ENCODE measurements around the gene ARPP21.
A peak's percentile ranks its signal among the peaks of the same experiment; 100 is the strongest.
"Not testable (repeated sequence)": the region's sequence is repeated elsewhere in the genome, so short reads cannot be mapped to it uniquely, and the experiment has no call there.

Gene ARPP21

DNA sequence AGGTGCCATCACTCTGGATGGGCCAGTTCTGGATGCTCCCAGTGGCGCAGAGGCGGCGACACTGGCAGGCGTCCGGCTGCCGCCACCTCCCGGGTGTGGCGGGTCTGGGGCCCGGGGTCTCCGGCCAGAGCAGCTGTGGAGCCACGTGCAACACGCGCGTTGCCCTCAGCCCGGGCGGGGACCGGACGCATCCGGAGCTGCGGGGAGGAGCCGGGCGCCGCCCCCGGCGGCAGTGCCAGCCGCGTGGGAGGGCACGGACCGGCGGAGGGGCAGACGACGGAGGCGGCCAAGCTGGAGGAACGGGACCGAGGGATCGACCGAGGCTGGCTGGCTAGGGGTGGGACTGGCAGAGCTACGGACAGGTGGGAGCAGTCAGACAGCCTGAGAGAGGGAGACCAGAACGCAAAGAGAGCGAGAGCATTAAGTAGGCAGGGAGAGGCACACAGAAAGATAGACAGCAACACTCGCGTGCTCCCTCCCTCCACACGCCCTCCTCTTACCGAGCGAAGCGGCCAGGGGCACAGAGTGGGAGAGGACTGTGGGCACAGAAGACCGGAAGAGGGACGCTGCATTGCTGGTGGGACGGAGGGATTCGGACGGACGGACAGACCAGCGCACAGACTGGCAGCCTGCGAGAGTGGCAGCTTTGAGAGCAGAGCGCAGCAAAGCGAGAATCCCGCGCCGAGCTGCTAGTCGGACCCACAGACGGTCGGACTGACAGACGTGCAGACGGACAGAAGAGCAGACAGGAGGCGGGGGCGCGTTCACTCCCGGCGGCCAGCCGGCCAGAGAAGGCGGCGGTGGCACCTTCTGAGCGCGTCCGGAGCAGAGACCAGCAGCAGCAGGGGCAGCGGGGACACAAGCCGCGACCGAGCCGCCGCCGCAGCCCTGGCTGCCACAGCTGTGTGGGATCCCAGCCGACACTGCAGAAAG, at the start of gene ARPP21:
ARPP21 (plus strand) TSS at position 272 of the 933 bp plus-strand sequence. CDS start 42,227 bp downstream, outside the sequence.
- H3K4me3 ChIP-seq (ENCODE audit: low read depth, low read length) = peak within 1 kb of the TSS; percentile 53
- DNase-seq (ENCODE audit: low read depth) = no peak

GRCh38 chr3:35592589-35593295, 46.6 kb upstream of the ARPP21 start:
- DNase-seq (ENCODE audit: low read depth) = no peak
- no peak overlapping the region for H3K4me3 ChIP-seq (ENCODE audit: low read depth, low read length)

DNA sequence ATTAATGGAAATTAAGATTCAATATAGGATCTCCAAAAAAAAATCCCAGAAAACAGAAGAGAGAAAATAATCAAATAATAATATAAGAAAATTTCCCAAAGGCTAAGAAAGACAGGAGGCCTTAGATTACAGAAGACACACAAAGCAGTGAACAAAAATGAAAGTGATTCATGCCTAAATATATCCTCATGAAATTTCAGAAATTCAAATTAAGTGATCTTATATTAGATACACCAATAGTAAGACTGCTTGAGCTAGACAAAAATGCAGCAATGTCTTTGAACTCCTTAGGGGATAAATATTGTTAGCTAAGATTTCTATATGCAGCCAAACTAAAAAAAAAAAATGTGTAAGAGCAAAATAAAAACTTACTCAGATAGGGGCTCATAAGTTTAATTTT, 44.6 kb upstream of the ARPP21 start:
- no peak for DNase-seq (ENCODE audit: low read depth)
- H3K4me3 ChIP-seq (ENCODE audit: low read depth, low read length) = no peak overlapping the region

DNA sequence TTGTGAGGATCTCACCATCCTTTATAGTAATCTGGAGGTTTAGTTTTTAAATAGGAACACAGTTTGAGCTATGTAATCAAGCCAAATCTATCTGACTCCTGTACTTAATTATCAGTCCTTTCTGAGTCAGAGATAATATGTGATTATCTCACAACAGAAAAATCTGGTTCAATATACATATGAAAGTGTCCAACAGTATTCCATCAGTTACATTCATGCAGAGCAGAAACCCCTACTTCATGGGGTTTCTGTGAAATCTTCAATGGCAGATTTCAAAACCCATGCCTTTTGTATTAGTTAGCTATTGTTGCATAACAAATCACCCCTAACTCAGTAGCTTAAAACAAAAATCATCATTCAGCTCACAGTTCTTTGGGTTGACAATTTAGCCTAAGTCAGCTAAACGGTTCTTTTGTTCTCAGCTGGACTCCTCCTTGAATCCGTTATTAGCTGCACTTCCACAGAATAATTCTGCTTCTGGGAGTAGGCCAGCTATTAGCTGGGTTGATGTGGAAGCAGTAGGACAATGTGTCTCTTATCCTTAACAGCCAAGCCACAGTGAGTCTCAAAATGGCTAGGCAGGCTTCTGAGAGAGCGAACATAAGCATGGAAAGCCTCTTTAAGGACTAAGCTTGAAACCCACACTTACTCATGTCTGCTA, 42.9 kb upstream of the ARPP21 start:
- no peak overlapping the region for H3K4me3 ChIP-seq (ENCODE audit: low read depth, low read length)
- no peak for DNase-seq (ENCODE audit: low read depth)

DNA sequence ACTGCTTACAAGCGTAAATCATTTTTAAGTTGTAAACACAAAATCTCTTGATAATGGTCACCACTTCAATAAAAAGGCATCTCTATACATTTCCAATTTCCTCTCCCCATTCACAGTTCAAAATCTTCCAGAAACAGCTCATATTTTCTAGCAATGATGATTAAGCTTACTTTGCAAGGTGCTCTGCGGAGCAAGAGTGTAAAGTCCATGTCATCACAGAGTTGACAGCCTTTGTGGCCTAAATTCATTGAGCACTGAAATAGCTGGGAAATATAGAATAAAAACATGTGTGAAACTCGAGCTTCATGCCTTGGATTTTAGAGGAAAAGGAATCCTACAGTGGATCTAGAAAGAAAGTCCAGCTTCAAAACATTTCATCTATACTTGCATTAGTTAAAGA, 41.8 kb upstream of the ARPP21 start:
- no peak for DNase-seq (ENCODE audit: low read depth)
- H3K4me3 ChIP-seq (ENCODE audit: low read depth, low read length) = no peak overlapping the region

GRCh38 chr3:35598804-35599203, 40.5 kb upstream of the ARPP21 start:
- no peak for DNase-seq (ENCODE audit: low read depth)
- no peak overlapping the region for H3K4me3 ChIP-seq (ENCODE audit: low read depth, low read length)

- no peak for DNase-seq (ENCODE audit: low read depth)
- no peak overlapping the region for H3K4me3 ChIP-seq (ENCODE audit: low read depth, low read length)
These were observed 37.4 kb upstream of the ARPP21 start for GRCh38 chr3:35601959-35602358.

DNA sequence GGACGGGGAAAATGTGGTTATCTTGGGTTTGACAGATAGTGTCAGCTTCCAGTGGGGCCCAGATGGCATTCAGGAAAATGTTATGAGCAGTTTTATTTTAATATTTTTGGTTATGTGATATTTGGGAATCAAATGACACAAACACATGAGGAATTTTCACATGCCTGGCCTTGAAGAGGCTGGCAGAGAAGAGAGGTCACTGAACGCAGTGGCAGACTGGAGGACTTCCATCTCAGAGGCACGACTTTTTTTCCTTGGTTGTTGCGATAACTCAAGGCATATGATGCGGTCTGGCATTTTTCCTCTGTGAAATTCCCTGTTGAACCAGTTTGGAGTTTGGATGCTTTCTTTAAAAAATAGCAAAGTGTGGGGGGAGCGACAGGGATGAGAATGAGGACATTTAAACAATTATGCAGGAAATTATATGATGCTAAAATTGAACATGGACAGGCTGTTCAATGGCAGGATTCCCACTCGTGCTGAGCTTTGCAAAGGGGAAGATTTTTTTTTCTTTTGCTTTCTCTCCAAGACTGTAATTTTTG, 36.9 kb upstream of the ARPP21 start:
- no peak overlapping the region for H3K4me3 ChIP-seq (ENCODE audit: low read depth, low read length)
- DNase-seq (ENCODE audit: low read depth) = no peak

DNA sequence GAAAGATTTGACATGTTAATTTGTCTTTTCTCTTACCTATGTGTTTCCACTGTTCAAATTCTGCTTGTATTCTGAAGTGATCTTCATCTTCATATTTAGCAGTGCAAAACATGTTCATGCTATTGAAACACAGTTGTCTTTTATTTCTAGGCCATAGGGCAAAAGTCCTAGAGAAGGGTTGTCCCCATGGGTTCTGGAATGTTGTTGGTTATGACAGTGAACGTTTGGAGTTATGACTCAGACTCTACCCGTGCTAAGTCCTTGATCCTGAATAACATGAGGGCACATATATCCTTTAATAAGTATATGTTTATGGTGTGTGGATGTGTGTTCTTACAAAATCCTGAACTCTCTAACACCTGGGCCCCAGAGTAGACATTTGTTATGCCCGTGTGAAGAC, 23.0 kb upstream of the ARPP21 start:
- DNase-seq (ENCODE audit: low read depth) = no peak
- no peak overlapping the region for H3K4me3 ChIP-seq (ENCODE audit: low read depth, low read length)

- no peak for DNase-seq (ENCODE audit: low read depth)
- H3K4me3 ChIP-seq (ENCODE audit: low read depth, low read length) = no peak overlapping the region
These were observed 22.0 kb upstream of the ARPP21 start for GRCh38 chr3:35617370-35617769.

GRCh38 chr3:35620238-35620637, 19.1 kb upstream of the ARPP21 start:
- not testable (repeated sequence) for DNase-seq (ENCODE audit: low read depth); H3K4me3 ChIP-seq (ENCODE audit: low read depth, low read length)

DNA sequence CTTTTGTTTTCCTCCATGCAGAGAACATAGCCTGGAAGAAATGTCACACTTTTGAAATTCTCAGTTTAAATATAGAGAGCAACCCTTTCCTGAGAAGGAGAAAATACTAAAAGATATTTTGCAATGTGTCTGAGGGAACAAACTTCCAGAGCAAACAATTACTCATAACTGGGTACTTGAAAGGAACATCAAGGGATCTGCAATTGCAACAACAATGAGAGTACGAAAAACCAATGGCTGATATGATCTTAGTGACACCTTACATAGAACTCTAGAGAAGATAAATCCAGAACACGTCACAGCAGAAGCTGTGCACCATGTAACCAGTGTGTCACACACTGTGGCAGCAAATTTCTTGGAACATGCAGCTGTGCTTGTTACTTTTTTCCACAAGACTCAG, 14.6 kb upstream of the ARPP21 start:
- DNase-seq (ENCODE audit: low read depth) = no peak
- H3K4me3 ChIP-seq (ENCODE audit: low read depth, low read length) = no peak overlapping the region

DNA sequence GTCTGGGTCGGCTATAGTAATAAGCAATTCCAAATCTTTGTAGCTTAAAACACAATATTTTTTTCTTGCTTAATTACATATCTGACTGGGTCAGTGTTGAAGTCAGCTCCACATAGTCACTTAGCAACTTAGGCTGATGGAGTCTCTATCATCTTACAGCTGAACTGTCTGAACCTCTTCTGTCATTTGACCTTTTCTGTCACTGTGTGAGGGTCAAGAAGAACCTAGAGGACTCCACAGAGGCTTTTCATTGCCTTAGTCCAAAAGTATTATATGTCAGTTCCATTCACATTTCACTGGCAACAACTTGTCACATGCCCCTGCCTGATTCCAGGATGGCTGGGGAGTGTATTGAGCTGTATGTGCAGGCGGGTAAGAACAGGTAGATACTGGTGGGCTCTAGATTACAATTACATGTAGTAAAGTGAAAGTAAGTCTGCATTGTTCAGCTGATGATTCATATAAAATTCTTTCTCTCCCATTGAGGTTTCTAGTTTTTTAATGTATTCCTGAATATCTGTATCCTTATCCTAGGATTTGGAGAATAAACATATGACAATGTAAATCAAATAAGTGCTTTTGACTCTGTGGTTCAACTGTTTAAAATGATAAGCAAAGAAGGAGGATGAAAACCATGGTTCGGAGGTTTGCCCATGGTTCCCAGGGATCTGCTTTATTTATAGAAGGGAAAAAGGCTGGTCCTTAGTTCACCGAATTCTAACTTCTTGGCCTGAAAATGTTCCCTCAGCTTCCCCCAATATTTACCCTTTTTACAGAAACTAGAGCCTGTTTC, 5.8 kb upstream of the ARPP21 start:
- no peak overlapping the region for H3K4me3 ChIP-seq (ENCODE audit: low read depth, low read length)
- DNase-seq (ENCODE audit: low read depth) = no peak

DNA sequence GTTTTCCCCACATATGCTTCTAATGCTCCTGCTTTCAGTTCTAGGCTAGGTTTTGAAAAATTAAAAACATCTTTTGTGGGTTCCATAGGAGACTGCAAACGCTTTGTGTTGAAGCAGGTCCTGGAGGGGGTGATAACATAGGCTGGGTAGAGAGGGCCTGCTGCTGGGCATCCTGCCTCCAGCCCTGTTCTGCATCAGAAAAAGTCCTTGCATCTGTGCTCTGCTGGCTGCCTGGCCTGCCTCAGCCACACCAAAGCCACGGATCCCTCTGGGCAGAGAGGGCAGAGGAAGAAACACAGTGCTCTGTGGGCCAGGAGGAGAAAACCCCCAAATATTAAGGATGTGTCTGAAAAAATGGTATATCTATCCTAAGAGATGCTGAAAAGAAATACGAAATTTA, 3.9 kb upstream of the ARPP21 start:
- no peak overlapping the region for H3K4me3 ChIP-seq (ENCODE audit: low read depth, low read length)
- no peak for DNase-seq (ENCODE audit: low read depth)

- DNase-seq (ENCODE audit: low read depth) = no peak
- H3K4me3 ChIP-seq (ENCODE audit: low read depth, low read length) = no peak overlapping the region
These were observed 3.2 kb upstream of the ARPP21 start for GRCh38 chr3:35635926-35636683.

DNA sequence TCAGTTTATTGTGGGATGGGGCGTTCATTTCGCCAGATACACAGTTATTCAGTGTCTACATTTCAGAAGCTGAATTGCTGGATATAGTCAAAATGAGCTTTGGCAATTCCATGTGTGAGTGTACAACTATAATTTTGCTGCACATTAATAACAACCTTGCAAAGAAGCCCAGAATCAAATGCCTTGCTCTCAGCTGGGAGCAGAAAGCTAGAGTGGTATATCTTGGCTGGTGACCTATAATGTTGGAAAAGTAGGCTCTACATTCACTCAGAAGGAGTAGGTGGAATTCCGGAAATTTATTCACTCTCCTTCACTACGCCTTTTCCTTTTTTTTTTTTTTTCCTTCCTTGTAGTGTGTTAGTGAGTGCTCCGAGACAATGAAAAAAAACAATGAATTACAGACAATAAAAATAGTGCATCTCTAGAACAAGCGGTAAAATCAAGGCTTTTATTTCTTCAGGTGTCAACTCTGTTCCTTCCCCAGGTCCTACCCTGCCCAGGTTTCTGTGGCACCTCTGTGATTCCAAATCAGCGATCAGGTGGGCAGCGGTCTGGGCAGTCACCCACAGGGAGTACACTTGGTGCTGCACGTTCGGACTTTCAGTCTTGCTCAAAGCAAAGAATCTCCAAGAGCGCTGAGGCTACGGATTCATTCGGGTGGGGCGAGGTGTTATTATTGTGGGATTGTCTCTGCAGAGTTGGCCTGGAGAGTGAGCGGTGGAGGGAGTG, 910 bp upstream of the ARPP21 start:
- no peak overlapping the region for H3K4me3 ChIP-seq (ENCODE audit: low read depth, low read length)
- DNase-seq (ENCODE audit: low read depth) = no peak

- DNase-seq (ENCODE audit: low read depth) = no peak
- H3K4me3 ChIP-seq (ENCODE audit: low read depth, low read length) = peak overlapping the region; percentile 53
These were observed 408 bp upstream of the ARPP21 start for GRCh38 chr3:35638980-35639253.
